C4-2B (cell line): ENCODE results near the gene MED15.
"Not testable (repeated sequence)": the region's sequence is repeated elsewhere in the genome, so short reads cannot be mapped to it uniquely, and the experiment has no call there.

ENCODE experiments used
- ZFX ChIP-seq: fragments of 450-650 bp; IDR thresholded peaks from 2 replicates; pipeline ENCODE4 v1.6.1; 2017
- TF ChIP-seq, protein P1 (sequence below): fragments of 450-650 bp; conservative IDR thresholded peaks from 2 replicates; pipeline ENCODE4 v1.5.1; 2017; ENCODE audit warnings: mild to moderate bottlenecking

DNA sequence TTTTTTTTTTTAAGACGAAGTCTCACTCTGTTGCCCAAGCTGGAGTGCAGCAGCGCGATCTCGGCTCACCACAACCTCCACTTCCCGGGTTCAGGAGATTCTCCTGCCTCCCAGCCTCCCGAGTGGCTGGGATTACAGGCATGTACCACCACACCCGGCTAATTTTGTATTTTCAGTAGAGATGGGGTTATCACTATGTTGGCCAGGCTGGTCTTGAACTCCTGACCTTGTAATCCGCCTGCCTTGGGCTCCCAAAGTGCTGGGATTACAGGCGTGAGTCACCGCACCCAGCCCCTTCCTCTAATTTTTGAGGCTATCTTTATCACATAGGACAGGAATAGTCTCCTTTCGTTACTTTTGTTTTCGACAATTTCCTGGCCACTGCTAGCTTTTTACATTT is 31.8 kb upstream of the MED15 start:
- TF ChIP-seq, protein P1, sequence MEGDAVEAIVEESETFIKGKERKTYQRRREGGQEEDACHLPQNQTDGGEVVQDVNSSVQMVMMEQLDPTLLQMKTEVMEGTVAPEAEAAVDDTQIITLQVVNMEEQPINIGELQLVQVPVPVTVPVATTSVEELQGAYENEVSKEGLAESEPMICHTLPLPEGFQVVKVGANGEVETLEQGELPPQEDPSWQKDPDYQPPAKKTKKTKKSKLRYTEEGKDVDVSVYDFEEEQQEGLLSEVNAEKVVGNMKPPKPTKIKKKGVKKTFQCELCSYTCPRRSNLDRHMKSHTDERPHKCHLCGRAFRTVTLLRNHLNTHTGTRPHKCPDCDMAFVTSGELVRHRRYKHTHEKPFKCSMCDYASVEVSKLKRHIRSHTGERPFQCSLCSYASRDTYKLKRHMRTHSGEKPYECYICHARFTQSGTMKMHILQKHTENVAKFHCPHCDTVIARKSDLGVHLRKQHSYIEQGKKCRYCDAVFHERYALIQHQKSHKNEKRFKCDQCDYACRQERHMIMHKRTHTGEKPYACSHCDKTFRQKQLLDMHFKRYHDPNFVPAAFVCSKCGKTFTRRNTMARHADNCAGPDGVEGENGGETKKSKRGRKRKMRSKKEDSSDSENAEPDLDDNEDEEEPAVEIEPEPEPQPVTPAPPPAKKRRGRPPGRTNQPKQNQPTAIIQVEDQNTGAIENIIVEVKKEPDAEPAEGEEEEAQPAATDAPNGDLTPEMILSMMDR, result not testable (repeated sequence)
- not testable (repeated sequence) for TF ChIP-seq ZFX
